ENCODE data around the gene EEF1AKMT3.
"Not testable (repeated sequence)": the region's sequence is repeated elsewhere in the genome, so short reads cannot be mapped to it uniquely, and the experiment has no call there.

The EEF1AKMT3 gene

GRCh38 chr12:57795354-57795753 is 22.9 kb downstream of the EEF1AKMT3 start:
- DNase-seq: no peak

- DNase-seq: no peak
Measured at GRCh38 chr12:57796996-57797395, 24.6 kb downstream of the EEF1AKMT3 start.

GRCh38 chr12:57797933-57798332 is 25.5 kb downstream of the EEF1AKMT3 start:
- no peak for DNase-seq

GRCh38 chr12:57800965-57801364 is 28.6 kb downstream of the EEF1AKMT3 start:
- DNase-seq: no peak

GRCh38 chr12:57802607-57803006 is 30.2 kb downstream of the EEF1AKMT3 start:
- no peak for DNase-seq

- DNase-seq: peak; percentile 41
Measured at GRCh38 chr12:57803319-57803893, 31.0 kb downstream of the EEF1AKMT3 start.

GRCh38 chr12:57806677-57807076 is 34.3 kb downstream of the EEF1AKMT3 start:
- no peak for DNase-seq

- DNase-seq: no peak
Measured at GRCh38 chr12:57807285-57807684, 34.9 kb downstream of the EEF1AKMT3 start.

GRCh38 chr12:57808351-57808750 is 35.9 kb downstream of the EEF1AKMT3 start:
- no peak for DNase-seq

GRCh38 chr12:57809425-57809824 is 37.0 kb downstream of the EEF1AKMT3 start:
- no peak for DNase-seq

GRCh38 chr12:57810450-57810849 is 38.0 kb downstream of the EEF1AKMT3 start:
- peak; percentile 81 for DNase-seq

- DNase-seq: no peak
Measured at GRCh38 chr12:57811028-57811755, 38.8 kb downstream of the EEF1AKMT3 start.

GRCh38 chr12:57813111-57813970 is 40.9 kb downstream of the EEF1AKMT3 start:
- no peak for DNase-seq

- no peak for DNase-seq
Measured at GRCh38 chr12:57813971-57814772, 41.8 kb downstream of the EEF1AKMT3 start.

- no peak for DNase-seq
Measured at GRCh38 chr12:57815177-57816000, 43.0 kb downstream of the EEF1AKMT3 start.

GRCh38 chr12:57816001-57816854 is 43.8 kb downstream of the EEF1AKMT3 start:
- DNase-seq: no peak

- no peak for DNase-seq
Measured at GRCh38 chr12:57816855-57817151, 44.4 kb downstream of the EEF1AKMT3 start.

- DNase-seq: no peak
Measured at GRCh38 chr12:57817261-57817989, 45.0 kb downstream of the EEF1AKMT3 start.

- not testable (repeated sequence) for DNase-seq
Measured at GRCh38 chr12:57817990-57818331, 45.5 kb downstream of the EEF1AKMT3 start.

- not testable (repeated sequence) for DNase-seq
Measured at GRCh38 chr12:57820119-57820518, 47.7 kb downstream of the EEF1AKMT3 start.

GRCh38 chr12:57821015-57821414 is 48.6 kb downstream of the EEF1AKMT3 start:
- DNase-seq: not testable (repeated sequence)

All from fibroblast of upper back skin (primary cell).